ENCODE results near the gene TMPRSS7. TPM values are rescaled to one million over a fixed set of nuclear protein-coding genes. Genes with fewer than 3 reads are reported as not detected.

TMPRSS7 gene
- total and polyA plus RNA-seq, 2 of the 8 experiments (the other 6 are each of a cell fraction or from before 2014, with no cell fraction given): not detected

GRCh38 chr3:112090887-112091586 lies 56.5 kb downstream of the TMPRSS7 start:
- no peak overlapping the region for H2BK20ac ChIP-seq (ENCODE audit: low read length)
- H3K9me3 ChIP-seq (ENCODE audit: insufficient read depth in 2 of 2, low read depth in 1 of 2, low read length in 1 of 2): no peaks in the 10 kb centered on the region
- H2AK5ac ChIP-seq (ENCODE audit: low read depth, low read length): no peak overlapping the region
- H3K4me1 ChIP-seq (replicated peaks in 1 of 4; ENCODE audit: control insufficient read depth in 3 of 4, insufficient read depth in 4 of 4, low read length in 3 of 4): peaks cover 2 to 13% (median 8%) of the 10 kb centered on the region in 4 experiments; a peak in 6 of 7 replicates
- no peak overlapping the region for H3K56ac ChIP-seq (replicated peaks; ENCODE audit: insufficient read length, low read depth, low read length)
- H3K36me3 ChIP-seq (ENCODE audit: control insufficient read depth in 2 of 4, insufficient read depth in 4 of 4, low read length in 3 of 4): peaks cover 0 to 6% (median 1%) of the 10 kb centered on the region in 4 experiments; a peak in 2 of 8 replicates
- DNase-seq (ENCODE audit: low read depth in 1 of 2, low spot score in 2 of 2): no peak
- peak overlapping the region; percentile 47; the same call in 1 of the 2 replicates for H2BK15ac ChIP-seq (ENCODE audit: low read length)
- FAIRE-seq: no peak
- 86% methylated on average over 5 of the region's 6 CpGs; no CpG with 5 or more reads in 1 of the 2 experiments for WGBS, 2 experiments (ENCODE audit: extremely low coverage in 1 of 2, insufficient coverage in 1 of 2, insufficient read length in 1 of 2, insufficient replicate concordance in 2 of 2, low coverage in 1 of 2, low lambda C conversion rate in 2 of 2, missing lambda C conversion rate in 1 of 2)
- H3K27ac ChIP-seq (ENCODE audit: low read depth, low read length): no peak overlapping the region
- H3K27me3 ChIP-seq (replicated peaks in 1 of 4; ENCODE audit: control insufficient read depth in 3 of 4, extremely low read depth in 1 of 4, insufficient read depth in 3 of 4, low read length in 3 of 4): no peaks in the 10 kb centered on the region
- H4K91ac ChIP-seq (replicated peaks; ENCODE audit: insufficient read length, low read length): no peak overlapping the region
- H3K79me1 ChIP-seq (ENCODE audit: low read depth, low read length): no peaks in the 10 kb centered on the region; the same call in 1 of the 2 replicates
- H3K4ac ChIP-seq (replicated peaks; ENCODE audit: insufficient read length, low read depth, low read length): no peak overlapping the region
- POLR2A ChIA-PET (ENCODE audit: partially characterized antibody): interaction anchor here (0.5 kb wide), 1 partner anchor 257 kb away, joined by 4 read pairs; no protein-coding TSS in a partner anchor
- no peaks in the 10 kb centered on the region for H4K20me1 ChIP-seq (replicated peaks in 1 of 2; ENCODE audit: control insufficient read depth in 1 of 2, insufficient read depth in 2 of 2, low read length in 2 of 2)
- CTCF ChIA-PET (ENCODE audit: partially characterized antibody): interaction anchor here (1.2 kb wide), 1 partner anchor 20 kb away, joined by 4 read pairs; no protein-coding TSS in a partner anchor
- no peak overlapping the region for H3K4me2 ChIP-seq (ENCODE audit: insufficient read depth in 1 of 2, low read depth in 2 of 2, low read length in 2 of 2)
- peaks cover 5% of the 10 kb centered on the region for H3K23me2 ChIP-seq (ENCODE audit: low read depth, low read length)
- no peak overlapping the region for H2BK12ac ChIP-seq (ENCODE audit: low read depth, low read length)
- no peak overlapping the region for H2BK5ac ChIP-seq (ENCODE audit: low read depth, low read length)
- no peak for TF ChIP-seq EGR1 (IDR thresholded peaks at IDR 0.05; ENCODE audit: borderline replicate concordance, low read depth, low read length)
- TF ChIP-seq TAF7 (optimal IDR thresholded peaks at IDR 0.05; ENCODE audit: borderline replicate concordance, low read depth, low read length): no peak
- TF ChIP-seq, protein P1, sequence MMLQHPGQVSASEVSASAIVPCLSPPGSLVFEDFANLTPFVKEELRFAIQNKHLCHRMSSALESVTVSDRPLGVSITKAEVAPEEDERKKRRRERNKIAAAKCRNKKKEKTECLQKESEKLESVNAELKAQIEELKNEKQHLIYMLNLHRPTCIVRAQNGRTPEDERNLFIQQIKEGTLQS (IDR thresholded peaks at IDR 0.05; ENCODE audit: insufficient read depth, low read depth, low read length): no peak
- TF ChIP-seq SP4 (IDR thresholded peaks at IDR 0.05; ENCODE audit: low read length): no peak
- H2AFZ ChIP-seq (ENCODE audit: low read length): no peak overlapping the region
- H3K14ac ChIP-seq (ENCODE audit: insufficient read length): no peak overlapping the region
- H2BK120ac ChIP-seq (replicated peaks; ENCODE audit: low read depth, low read length): no peak overlapping the region
- no peak overlapping the region for H3K9ac ChIP-seq (replicated peaks in 1 of 4; ENCODE audit: extremely low read depth in 1 of 4, low read depth in 3 of 4, low read length in 3 of 4)
- H4K8ac ChIP-seq (ENCODE audit: extremely low read depth, insufficient read depth, low read length): no peak overlapping the region
- H3K23ac ChIP-seq (ENCODE audit: insufficient read length): no peak overlapping the region
- H4K5ac ChIP-seq (ENCODE audit: insufficient read length, low read depth, low read length): no peak overlapping the region
- H3K79me2 ChIP-seq (ENCODE audit: control insufficient read depth in 1 of 2, insufficient read depth in 2 of 2, low read length in 2 of 2): peaks cover 0 to 19% of the 10 kb centered on the region in 2 experiments; a peak in 2 of 4 replicates
- no peak overlapping the region for H3K4me3 ChIP-seq (ENCODE audit: extremely low read depth in 1 of 4, insufficient read depth in 2 of 4, low read depth in 3 of 4, low read length in 4 of 4)
- H3K18ac ChIP-seq (ENCODE audit: extremely low read depth, low read length): no peak overlapping the region
